ENCODE measurements around the gene CCT6B.
"Not testable (repeated sequence)": the region's sequence is repeated elsewhere in the genome, so short reads cannot be mapped to it uniquely, and the experiment has no call there.

CCT6B gene

DNA sequence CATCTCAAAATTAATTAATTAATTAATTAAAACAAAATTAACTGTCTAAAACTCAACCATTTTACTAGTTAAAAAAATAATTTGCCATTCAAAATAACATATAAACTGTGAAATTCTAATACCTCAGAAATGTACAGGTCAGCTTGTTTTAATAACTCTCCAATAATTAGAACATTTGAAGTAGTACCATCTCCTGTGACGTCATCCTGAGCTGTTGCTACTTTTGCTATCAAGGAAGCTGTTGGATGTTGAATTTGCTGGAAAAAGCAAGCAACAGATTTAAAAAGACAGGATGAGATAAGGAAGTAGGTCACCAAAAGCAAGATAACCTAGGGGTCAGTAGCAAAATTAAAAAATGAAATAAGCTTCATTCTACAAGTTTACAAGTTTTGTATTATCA is 2.8 kb downstream of the CCT6B start:
- in situ Hi-C loops (cut with HindIII; ENCODE audit: low sequenced_read_pairs), result no loop called here
- H3K4me3 ChIP-seq (ENCODE audit: low read depth, low read length), result no peak overlapping the region
- TF ChIP-seq, protein P1, sequence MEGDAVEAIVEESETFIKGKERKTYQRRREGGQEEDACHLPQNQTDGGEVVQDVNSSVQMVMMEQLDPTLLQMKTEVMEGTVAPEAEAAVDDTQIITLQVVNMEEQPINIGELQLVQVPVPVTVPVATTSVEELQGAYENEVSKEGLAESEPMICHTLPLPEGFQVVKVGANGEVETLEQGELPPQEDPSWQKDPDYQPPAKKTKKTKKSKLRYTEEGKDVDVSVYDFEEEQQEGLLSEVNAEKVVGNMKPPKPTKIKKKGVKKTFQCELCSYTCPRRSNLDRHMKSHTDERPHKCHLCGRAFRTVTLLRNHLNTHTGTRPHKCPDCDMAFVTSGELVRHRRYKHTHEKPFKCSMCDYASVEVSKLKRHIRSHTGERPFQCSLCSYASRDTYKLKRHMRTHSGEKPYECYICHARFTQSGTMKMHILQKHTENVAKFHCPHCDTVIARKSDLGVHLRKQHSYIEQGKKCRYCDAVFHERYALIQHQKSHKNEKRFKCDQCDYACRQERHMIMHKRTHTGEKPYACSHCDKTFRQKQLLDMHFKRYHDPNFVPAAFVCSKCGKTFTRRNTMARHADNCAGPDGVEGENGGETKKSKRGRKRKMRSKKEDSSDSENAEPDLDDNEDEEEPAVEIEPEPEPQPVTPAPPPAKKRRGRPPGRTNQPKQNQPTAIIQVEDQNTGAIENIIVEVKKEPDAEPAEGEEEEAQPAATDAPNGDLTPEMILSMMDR (IDR thresholded peaks at IDR 0.05; ENCODE audit: low read depth, low read length), result no peak
- DNase-seq (ENCODE audit: low read depth, low spot score), result no peak

DNA sequence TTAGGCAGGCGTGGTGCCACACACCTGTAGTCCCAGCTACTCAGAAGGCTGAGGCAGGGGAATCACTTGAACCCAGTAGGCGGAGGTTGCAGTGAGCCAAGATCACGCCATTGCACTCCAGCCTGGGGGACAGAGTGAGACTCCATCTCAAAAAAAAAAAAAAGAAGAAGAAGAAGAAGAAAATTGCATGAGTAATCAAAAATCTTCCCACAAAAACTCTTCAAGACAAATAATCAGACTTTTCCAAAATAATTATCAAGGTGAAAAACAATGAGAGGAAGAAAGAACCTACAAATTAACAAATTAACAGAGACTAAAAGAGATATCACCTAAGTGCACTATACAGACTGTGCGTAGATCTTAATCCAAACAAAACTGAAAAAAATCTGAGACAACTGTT is 10.5 kb downstream of the CCT6B start:
- DNase-seq (ENCODE audit: low read depth, low spot score); in situ Hi-C loops (cut with HindIII; ENCODE audit: low sequenced_read_pairs); H3K4me3 ChIP-seq (ENCODE audit: low read depth, low read length): not testable (repeated sequence)

DNA sequence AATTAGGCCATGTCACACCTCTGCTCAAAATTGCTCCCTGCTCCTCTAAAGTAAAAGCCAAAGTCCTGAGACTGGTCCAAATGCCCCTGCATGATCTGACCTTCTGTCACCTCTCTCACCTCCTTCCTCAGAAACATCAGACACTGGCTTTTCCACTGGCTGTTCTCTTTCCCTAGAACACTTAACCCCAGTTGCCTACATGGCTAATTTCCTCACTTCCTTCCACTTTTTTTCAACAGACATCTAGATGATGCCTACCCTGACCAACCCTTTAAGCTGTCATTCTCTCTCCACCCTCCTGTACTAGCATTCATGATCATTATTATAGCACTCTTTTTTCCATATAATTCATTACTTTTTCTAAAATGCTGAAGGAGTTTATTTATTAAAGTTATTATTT is 31.0 kb downstream of the CCT6B start:
- no peak overlapping the region for H3K4me3 ChIP-seq (ENCODE audit: low read depth, low read length)
- in situ Hi-C loops (cut with HindIII; ENCODE audit: low sequenced_read_pairs), result no loop called here
- no peak for DNase-seq (ENCODE audit: low read depth, low spot score)
- TF ChIP-seq, protein P1 (IDR thresholded peaks at IDR 0.05; ENCODE audit: low read depth, low read length), result no peak

DNA sequence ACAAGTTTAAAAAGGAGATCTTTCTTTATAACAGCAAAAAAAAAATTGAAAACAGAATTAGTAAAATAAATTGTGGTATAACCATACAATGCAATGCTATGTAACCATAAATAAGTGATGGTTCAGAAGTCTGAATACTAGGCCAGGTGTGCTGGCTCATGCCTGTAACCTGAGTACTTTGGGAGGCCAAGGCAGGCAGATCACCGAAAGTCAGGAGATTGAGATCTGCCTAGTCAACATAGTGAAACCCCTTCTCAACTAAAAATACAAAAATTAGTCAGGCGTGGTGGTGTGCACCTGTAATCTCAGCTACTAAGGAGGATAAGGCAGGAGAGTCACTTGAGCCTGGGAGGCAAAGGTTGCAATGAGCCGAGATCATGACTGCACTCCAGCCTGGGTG is 34.6 kb downstream of the CCT6B start:
- no peak overlapping the region for H3K4me3 ChIP-seq (ENCODE audit: low read depth, low read length)
- in situ Hi-C loops (cut with HindIII; ENCODE audit: low sequenced_read_pairs), result no loop called here
- no peak for DNase-seq (ENCODE audit: low read depth, low spot score)
- TF ChIP-seq, protein P1 (IDR thresholded peaks at IDR 0.05; ENCODE audit: low read depth, low read length), result no peak

DNA sequence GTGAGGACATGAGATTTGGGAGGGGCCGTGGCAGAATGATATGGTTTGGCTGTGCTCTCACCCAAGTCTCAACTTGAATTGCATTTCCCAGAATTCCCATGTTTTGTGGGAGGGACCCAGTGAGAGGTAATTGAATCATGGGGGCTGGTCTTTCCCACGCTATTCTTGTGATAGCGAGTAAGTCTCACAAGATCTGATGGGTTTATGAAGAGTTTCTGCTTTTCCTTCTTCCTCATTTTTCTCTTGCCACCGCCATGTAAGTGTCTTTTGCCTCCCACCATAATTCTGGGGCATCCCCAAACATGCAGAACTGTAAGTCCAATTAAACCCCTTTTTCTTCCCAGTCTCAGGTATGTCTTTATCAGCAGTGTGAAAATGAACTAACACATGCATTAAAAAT is 40.6 kb downstream of the CCT6B start:
- H3K4me3 ChIP-seq (ENCODE audit: low read depth, low read length), result no peak overlapping the region
- in situ Hi-C loops (cut with HindIII; ENCODE audit: low sequenced_read_pairs), result no loop called here
- no peak for DNase-seq (ENCODE audit: low read depth, low spot score)
- TF ChIP-seq, protein P1 (IDR thresholded peaks at IDR 0.05; ENCODE audit: low read depth, low read length), result no peak

DNA sequence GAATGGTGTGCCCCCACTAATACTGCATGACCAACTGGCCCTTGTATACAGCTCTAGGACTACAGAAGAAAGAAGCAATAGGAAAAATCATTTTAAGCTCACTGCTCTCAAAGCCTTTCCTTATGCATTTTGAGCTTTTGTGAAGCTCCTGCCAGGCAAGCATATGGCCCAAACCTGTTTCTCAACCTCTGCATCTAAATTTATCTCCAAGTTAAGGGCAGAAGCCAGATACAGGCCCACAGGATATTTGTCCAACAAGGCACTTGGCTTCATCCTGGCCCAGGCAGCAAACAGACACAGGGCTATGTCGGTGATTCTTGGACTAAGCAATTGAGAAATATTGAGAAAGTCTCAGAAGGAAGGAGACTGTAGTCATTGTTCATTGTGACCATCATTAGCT is 43.9 kb downstream of the CCT6B start:
- TF ChIP-seq, protein P1 (IDR thresholded peaks at IDR 0.05; ENCODE audit: low read depth, low read length), result no peak
- no peak overlapping the region for H3K4me3 ChIP-seq (ENCODE audit: low read depth, low read length)
- DNase-seq (ENCODE audit: low read depth, low spot score), result no peak
- in situ Hi-C loops (cut with HindIII; ENCODE audit: low sequenced_read_pairs), result no loop called here

DNA sequence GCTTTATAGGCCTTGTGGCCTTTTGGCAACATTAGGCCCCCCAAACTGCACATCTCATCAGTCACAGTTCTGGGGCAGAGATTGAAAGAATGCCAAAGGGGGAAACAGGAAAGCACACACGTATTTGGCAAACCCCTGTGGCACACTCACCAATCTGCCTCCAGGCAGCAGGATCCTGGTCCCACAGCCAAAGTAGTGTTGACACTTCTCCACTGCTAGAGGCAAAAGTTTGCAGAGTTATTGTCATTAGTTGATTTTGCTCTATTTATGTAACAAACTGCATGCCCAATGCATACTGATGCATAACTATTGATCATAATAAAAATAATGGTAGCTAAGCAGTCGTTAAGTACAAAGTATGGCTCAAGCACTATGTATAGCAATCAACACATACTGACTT is 45.1 kb downstream of the CCT6B start:
- no peak for DNase-seq (ENCODE audit: low read depth, low spot score)
- TF ChIP-seq, protein P1 (IDR thresholded peaks at IDR 0.05; ENCODE audit: low read depth, low read length), result no peak
- in situ Hi-C loops (cut with HindIII; ENCODE audit: low sequenced_read_pairs), result no loop called here
- no peak overlapping the region for H3K4me3 ChIP-seq (ENCODE audit: low read depth, low read length)

All from astrocyte of the spinal cord (primary cell).